GM19025 (cell line): ENCODE measurements around the gene ASCL5.

Experiments
- ATAC-seq: cut with Tn5 transposase; IDR thresholded peaks from one replicate; pipeline ENCODE4 v1.9.1; 2021; ENCODE audit warnings: mild to moderate bottlenecking, low read depth, moderate library complexity; ENCODE audit not compliant: unreplicated experiment

The ASCL5 gene

GRCh38 chr1:201154389-201155165 is 27.6 kb upstream of the ASCL5 start, which contains the start of gene TMEM9:
Gene TMEM9, minus strand, starts transcription at chr1:201154474. Its CDS starts 551 bp downstream, at chr1:201153923.
- peak; percentile 97 for ATAC-seq

- peak; percentile 64 for ATAC-seq
Observed at GRCh38 chr1:201153474-201154388, 26.7 kb upstream of the ASCL5 start.

- ATAC-seq: no peak
Observed at GRCh38 chr1:201149400-201149799, 22.4 kb upstream of the ASCL5 start.

- no peak for ATAC-seq
Observed at GRCh38 chr1:201147396-201148015, 20.5 kb upstream of the ASCL5 start.

- ATAC-seq: no peak
Observed at GRCh38 chr1:201146626-201147390, 19.8 kb upstream of the ASCL5 start.

GRCh38 chr1:201145816-201146215 is 18.8 kb upstream of the ASCL5 start:
- ATAC-seq: no peak

- ATAC-seq: no peak
Observed at GRCh38 chr1:201145132-201145531, 18.1 kb upstream of the ASCL5 start.

- ATAC-seq: no peak
Observed at GRCh38 chr1:201144701-201145100, 17.7 kb upstream of the ASCL5 start.

- no peak for ATAC-seq
Observed at GRCh38 chr1:201143726-201144635, 17.0 kb upstream of the ASCL5 start.

- ATAC-seq: no peak
Observed at GRCh38 chr1:201142849-201143725, 16.1 kb upstream of the ASCL5 start.

GRCh38 chr1:201142011-201142848 is 15.2 kb upstream of the ASCL5 start:
- ATAC-seq: no peak

GRCh38 chr1:201141418-201141817 is 14.4 kb upstream of the ASCL5 start:
- no peak for ATAC-seq

- ATAC-seq: no peak
Observed at GRCh38 chr1:201140941-201141260, 13.9 kb upstream of the ASCL5 start.

GRCh38 chr1:201140235-201140940 is 13.4 kb upstream of the ASCL5 start:
- no peak for ATAC-seq

GRCh38 chr1:201139756-201140155 is 12.8 kb upstream of the ASCL5 start:
- no peak for ATAC-seq

- no peak for ATAC-seq
Observed at GRCh38 chr1:201139306-201139705, 12.3 kb upstream of the ASCL5 start.

- ATAC-seq: no peak
Observed at GRCh38 chr1:201138311-201138840, 11.4 kb upstream of the ASCL5 start.
